CD4-positive, alpha-beta T cell treated with Interleukin-6 at 100 ng/mL for 8 hours (primary cell): ENCODE results near the gene WTIP.
"Not testable (repeated sequence)": the region's sequence is repeated elsewhere in the genome, so short reads cannot be mapped to it uniquely, and the experiment has no call there.

Source experiments
- DNase-seq: peaks from one replicate; pipeline ENCODE4 v3.0.0-alpha.2; 2020; ENCODE audit warnings: mixed read lengths, low spot score

WTIP gene

GRCh38 chr19:34480971-34481841 is at the start of gene WTIP:
Gene WTIP, plus strand, starts transcription at chr19:34481758. Its CDS starts 217 bp downstream, at chr19:34481975.
- DNase-seq, result no peak

- DNase-seq, result no peak
Observed at GRCh38 chr19:34432797-34433196, 48.8 kb upstream of the WTIP start.

GRCh38 chr19:34436716-34437115 is 44.8 kb upstream of the WTIP start:
- no peak for DNase-seq

- DNase-seq, result no peak
Observed at GRCh38 chr19:34448191-34448590, 33.4 kb upstream of the WTIP start.

GRCh38 chr19:34452723-34453122 is 28.8 kb upstream of the WTIP start:
- DNase-seq, result no peak

- DNase-seq, result no peak
Observed at GRCh38 chr19:34454091-34454490, 27.5 kb upstream of the WTIP start.

DNA sequence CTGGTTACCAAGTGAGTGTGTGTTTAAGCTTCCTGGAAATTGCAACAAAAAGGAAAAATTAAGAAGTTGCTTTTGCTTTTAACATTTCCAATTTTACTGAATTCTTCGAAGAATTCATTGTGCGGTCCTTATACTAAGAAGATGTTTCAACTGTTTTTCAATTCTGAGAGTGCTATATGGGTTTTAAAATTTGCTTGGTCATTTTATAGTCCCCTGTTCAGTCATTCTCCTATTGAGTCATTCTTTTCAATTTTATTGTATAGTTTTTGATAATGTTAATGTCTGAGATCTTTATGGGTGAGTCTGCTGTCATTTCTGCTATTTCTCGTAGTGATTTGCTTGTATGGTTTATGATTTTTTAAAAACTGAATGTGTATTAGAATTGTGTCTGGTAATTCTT is 26.9 kb upstream of the WTIP start:
- DNase-seq, result no peak

DNA sequence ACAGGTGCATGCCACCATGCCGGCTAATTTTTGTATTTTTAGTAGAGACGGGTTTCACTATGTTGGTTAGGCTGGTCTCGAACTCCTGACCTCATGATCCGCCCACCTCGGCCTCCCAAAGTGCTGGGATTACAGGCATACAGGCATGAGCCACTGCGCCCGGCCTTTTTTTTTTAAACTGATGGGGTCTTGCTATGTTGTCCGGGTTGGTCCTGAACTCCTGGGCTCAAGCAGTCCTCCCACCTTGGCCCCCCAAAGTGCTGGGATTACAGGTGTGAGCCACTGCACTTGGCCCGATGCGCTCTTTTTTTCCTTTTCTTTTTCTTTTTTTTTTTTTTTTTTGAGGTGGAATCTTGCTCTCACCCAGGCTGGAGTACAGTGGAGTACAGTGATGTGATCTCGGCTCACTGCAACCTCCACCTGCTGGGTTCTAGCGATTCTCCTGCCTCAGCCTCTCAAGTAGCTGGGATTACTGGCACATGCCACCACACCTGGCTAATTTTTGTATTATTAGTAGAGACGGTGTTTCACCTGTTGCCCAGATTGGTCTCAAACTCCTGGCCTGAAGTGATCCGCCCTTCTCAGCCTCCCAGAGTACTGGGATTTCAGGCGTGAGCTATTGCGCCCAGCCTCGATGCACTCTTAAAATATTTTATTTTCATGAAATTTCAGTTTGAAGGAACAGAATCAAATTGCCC is 25.6 kb upstream of the WTIP start:
- DNase-seq, result not testable (repeated sequence)

GRCh38 chr19:34457446-34457845 is 24.1 kb upstream of the WTIP start:
- no peak for DNase-seq

GRCh38 chr19:34458677-34459076 is 22.9 kb upstream of the WTIP start:
- DNase-seq, result no peak

DNA sequence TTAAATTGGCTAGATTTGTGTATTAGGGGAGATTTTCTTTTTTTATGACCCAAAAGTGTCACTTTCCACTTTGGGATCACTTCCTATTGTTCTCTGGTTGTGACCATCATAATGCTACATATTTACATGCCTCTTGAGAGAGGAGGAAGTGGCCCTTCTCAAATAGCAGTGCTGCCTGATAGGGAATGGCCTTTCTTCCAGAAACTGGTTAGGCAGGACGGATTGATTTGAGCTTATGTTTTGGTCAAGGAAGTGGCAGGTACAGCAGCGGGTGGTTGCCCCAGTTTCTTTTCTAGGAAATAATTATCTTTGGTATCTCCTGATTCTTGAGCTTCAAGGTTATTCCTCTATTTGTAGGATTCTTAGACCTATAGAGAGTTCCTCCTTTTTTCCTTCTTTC is 21.9 kb upstream of the WTIP start:
- no peak for DNase-seq

DNA sequence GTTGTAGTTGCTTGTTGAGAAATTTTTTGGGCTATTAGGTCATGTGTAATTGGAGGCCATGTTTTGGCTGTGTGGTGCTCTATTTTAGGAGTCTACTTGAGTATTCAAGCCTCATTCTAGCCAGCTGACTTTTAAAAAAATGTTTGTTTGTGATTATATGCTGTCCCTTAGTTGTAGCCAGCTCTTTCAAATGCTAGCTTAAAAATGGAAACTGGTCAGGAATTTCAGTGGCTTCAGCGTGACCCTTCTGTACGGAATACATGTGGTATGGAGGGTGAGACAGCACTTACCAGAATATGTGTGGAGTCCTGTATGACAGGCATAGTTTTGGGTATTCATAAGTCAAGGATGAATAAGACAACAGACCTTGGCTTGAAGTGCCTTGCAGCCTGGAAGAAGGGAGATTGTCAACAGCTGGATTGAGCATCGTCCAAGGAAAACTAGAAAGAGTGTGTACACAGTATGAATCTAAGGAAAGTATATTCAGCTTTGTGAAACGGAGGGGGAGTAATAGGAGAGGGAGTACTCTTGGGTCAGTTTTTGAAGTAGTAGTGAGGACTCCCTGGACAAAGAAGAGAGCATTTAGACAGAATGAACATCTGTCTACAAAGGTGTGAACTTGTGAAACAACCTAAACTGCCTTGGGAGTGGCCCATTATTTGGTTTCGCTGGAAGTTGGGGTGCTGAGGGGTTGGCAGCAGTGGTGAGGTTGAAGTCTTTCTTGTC is 20.0 kb upstream of the WTIP start:
- DNase-seq, result no peak

- DNase-seq, result not testable (repeated sequence)
Observed at GRCh38 chr19:34464785-34465184, 16.8 kb upstream of the WTIP start.

DNA sequence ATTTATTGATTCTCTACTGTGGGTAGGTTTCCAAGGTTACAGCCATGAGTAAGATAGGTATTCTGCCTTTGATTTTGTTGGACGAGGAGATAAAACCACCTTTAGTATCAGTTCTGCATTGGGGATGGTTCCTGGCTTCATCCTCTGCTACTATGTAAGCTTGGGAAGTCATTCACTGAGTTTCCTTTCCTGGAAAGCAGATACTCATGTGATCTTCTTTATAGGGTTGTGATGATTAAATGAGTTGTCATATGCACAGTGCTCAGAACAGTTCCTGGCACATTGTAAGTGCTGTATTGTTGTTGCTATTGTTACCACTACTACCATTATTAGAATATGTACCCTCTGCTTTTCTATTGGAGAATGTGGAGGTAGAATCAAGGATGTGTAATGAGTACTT is 13.1 kb upstream of the WTIP start:
- DNase-seq, result no peak

DNA sequence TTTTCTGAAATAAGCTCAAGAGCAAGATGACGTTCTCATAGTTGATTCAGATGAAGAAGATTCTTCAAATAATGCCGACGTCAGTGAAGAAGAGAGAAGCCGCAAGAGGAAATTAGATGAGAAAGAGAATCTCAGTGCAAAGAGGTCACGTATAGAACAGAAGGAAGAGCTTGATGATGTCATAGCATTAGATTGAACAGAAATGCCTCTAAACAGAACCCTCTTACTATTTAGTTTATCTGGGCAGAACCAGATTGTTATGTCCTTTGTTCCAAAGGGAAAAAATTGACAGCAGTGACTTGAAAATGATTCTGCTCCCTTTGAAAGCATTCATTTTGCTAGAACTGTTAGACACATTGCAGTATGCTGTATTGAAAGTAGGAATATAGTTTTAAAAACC is 12.5 kb upstream of the WTIP start:
- not testable (repeated sequence) for DNase-seq

DNA sequence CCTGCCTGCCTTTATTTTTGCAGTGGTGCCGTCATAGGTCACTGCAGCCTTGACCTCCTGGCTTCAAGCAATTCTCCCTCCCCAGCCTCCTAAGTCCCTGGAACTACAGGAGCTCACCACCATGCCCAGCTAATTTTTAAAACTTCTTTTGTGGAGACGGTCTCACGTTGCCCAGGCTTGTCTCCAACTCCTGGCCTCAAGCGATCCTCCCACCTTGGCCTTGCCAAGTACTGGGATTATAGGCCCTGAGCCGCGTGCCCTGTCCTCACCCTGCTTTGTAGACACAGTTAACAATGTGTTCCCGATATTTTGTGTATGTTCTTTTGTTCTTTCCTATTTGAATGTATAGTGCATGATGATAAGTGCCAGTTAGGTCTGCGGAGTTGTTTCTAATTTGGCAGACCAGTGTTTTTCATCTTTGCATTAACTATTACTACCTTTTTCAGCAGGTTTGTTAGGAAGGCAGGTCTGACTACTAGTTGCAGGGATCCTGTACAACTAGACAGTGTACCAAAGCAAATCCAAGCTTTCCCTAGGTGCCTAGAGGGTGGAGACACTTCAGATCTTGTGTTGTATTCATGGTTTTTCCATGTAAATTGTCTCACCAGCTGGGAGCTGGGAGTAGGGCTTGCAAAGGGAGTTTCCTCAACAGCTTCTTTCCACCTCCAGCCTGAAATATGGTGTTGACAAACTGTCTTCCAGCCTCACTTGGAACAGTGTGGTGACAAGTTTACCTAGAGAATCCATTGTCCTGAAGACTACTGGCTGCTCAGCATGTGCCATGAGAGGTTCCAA is 9.5 kb upstream of the WTIP start:
- no peak for DNase-seq

DNA sequence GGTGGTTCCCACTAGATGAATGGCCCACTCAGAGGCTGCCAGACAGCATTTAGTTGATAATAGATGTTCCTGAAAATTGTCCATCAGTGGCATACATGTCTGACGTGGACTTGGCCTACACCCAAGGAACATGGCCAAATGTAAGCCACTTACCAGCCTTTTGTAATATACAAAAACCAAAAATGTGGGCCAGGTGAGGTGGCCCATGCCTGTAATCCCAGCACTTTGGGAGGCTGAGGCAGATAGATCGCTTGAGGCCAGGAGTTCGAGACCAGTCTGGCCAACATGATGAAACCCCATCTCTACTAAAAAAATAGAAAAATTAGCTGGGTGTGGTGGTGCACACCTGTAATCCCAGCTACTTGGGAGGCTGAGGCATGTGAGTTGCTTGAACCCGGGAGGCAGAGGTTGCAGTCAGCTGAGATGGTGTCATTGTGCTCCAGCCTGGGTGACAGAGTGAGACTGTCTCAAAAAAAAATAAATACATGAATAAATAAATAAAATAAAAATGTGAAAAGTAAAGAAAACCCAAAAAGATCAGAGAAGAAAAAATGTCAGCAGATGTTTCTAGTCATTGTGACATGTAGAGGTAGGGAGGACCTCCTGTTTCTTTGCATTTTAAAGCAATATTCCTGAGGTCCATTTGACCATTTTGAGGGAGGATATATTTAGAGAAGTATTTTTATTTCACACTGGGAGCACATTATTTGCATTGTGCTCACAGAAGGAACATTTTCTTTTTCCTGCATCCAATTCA is 7.1 kb upstream of the WTIP start:
- DNase-seq, result no peak

DNA sequence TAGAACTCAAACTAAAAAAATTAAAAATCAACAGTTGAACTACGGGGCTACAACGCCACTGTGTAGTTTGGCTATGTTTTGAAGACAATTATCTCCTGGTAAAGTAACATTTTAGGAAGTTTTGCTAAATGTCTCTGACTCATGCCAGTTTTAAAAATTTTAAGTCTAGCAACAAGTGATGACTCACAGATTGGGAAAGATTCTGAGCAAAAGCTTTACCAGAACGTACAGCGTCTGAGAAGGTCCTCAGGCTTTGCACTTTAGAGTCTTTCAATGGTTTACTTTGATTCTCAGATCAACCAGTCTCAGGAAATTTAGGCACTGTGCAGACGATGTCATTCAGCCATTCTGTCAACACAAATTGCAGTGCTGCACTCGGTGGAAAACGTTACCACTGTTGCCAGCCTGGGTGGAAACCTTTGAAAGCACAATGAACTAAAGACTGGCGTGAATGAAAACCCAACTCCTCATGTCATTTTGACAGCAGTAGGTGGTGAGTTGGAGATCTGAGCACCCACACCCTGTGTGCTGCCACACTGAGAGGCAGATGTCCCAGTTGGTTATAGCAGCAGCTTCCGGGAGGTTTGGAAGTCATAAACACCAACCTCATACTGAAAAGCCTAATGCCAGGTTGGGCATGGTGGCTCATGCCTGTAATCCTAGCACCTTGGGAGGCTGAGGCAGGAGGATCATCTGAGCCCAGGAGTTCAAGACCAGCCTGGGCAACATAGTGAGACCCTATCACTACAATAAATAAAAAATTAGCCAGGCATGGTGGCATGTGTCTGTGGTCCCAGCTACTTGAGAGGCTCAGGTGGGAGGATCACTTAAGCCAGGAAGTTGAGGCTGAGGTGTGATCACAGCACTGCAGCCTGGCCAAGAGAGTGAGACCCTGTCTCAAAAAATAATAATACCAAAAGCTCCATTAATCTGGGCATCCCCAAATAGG is 6.3 kb upstream of the WTIP start:
- no peak for DNase-seq

DNA sequence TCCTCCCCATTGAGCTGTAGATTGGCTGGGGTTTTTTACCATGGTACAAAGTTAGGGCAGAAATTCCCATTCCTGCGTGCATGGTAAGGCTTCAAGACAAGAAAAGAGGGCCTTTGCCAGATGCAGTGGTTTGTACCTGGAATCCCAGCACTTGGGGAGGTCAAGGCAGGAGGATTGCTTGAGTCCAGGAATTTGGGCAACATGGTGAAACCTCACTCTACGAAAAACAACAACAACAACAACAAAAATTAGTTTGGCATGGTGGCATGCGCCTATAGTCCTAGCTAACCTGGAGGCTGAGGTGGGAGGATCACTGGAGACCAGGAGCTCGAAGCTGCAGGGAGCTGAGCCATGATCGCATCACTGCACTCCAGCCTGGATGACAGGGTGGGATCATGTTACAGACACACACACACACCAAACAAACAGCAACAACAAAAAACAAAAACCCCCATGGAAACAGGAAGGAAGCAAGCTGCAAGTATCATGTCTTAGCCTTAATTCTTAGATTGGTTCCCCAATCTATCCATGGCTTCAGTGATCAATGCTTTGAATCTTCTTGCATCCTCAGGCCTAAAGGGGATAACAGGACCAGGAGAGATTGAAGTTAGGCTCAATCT is 5.5 kb upstream of the WTIP start:
- no peak for DNase-seq

DNA sequence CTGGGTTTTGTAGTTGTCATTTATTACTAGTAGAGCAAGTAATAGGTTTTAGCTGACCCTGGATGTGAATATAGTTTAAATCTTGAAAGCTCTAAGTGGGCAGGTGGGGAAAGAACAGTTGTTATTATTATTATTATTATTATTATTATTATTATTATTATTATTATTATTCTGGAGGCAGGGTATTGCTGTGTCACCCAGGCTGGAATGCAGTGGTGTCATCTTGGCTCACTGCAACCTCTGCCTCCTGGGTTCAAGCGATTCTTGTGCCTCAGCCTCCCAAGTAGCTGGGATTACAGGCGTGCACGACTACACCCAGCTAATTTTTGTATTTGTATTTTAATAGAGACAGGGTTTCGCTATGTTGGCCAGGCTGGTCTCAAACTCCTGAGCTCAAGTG is 3.1 kb upstream of the WTIP start:
- not testable (repeated sequence) for DNase-seq
